ENCODE measurements around the gene DMAC1.

The DMAC1 gene

GRCh38 chr9:7794196-7794595 lies 5.4 kb downstream of the DMAC1 start:
- ATAC-seq (no peak), DNase-seq (no peak)
- H3K27ac Mint-ChIP-seq = no peak overlapping the region
- peaks cover 37% of the 10 kb centered on the region for H3K4me1 Mint-ChIP-seq
- H3K9me3 Mint-ChIP-seq = no peaks in the 10 kb centered on the region
- H3K36me3 Mint-ChIP-seq (ENCODE audit: low read depth) = peaks cover 44% of the 10 kb centered on the region
- H3K27me3 Mint-ChIP-seq = no peaks in the 10 kb centered on the region
- H3K4me3 Mint-ChIP-seq = no peak overlapping the region

- Mint-ChIP-seq H3K4me1 (peaks cover 20% of the 10 kb centered on the region), H3K4me3 (no peak overlapping the region), H3K27ac (no peak overlapping the region), H3K36me3 (ENCODE audit: low read depth) (peaks cover 32% of the 10 kb centered on the region), H3K9me3 (no peaks in the 10 kb centered on the region), H3K27me3 (no peaks in the 10 kb centered on the region)
- DNase-seq = no peak
- no peak for ATAC-seq
Observed at GRCh38 chr9:7791394-7791793, 8.2 kb downstream of the DMAC1 start.

GRCh38 chr9:7790819-7791182 lies 8.8 kb downstream of the DMAC1 start:
- Mint-ChIP-seq H3K36me3 (ENCODE audit: low read depth) (peaks cover 26% of the 10 kb centered on the region), H3K27me3 (no peaks in the 10 kb centered on the region), H3K4me1 (peaks cover 15% of the 10 kb centered on the region), H3K9me3 (no peaks in the 10 kb centered on the region), H3K27ac (no peak overlapping the region), H3K4me3 (no peak overlapping the region)
- no peak for DNase-seq
- ATAC-seq = no peak

- Mint-ChIP-seq H3K4me3 (no peak overlapping the region), H3K9me3 (no peaks in the 10 kb centered on the region), H3K27me3 (no peaks in the 10 kb centered on the region), H3K4me1 (peaks cover 13% of the 10 kb centered on the region), H3K36me3 (ENCODE audit: low read depth) (peaks cover 24% of the 10 kb centered on the region), H3K27ac (no peak overlapping the region)
- ATAC-seq = no peak
- DNase-seq = no peak
Observed at GRCh38 chr9:7790022-7790818, 9.4 kb downstream of the DMAC1 start.

GRCh38 chr9:7788772-7789171 lies 10.8 kb downstream of the DMAC1 start:
- H3K9me3 Mint-ChIP-seq = no peaks in the 10 kb centered on the region
- peaks cover 5% of the 10 kb centered on the region for H3K4me1 Mint-ChIP-seq
- H3K36me3 Mint-ChIP-seq (ENCODE audit: low read depth) = peaks cover 15% of the 10 kb centered on the region
- H3K27me3 Mint-ChIP-seq = no peaks in the 10 kb centered on the region
- no peak overlapping the region for H3K4me3 Mint-ChIP-seq
- no peak overlapping the region for H3K27ac Mint-ChIP-seq
- DNase-seq = no peak
- ATAC-seq = no peak

- no peak overlapping the region for H3K4me3 Mint-ChIP-seq
- H3K36me3 Mint-ChIP-seq (ENCODE audit: low read depth) = peaks cover 2% of the 10 kb centered on the region
- ATAC-seq (no peak), DNase-seq (no peak)
- H3K9me3 Mint-ChIP-seq = no peaks in the 10 kb centered on the region
- no peak overlapping the region for H3K27ac Mint-ChIP-seq
- H3K4me1 Mint-ChIP-seq = no peaks in the 10 kb centered on the region
- no peaks in the 10 kb centered on the region for H3K27me3 Mint-ChIP-seq
Observed at GRCh38 chr9:7785813-7786212, 13.8 kb downstream of the DMAC1 start.

GRCh38 chr9:7784472-7784871 lies 15.1 kb downstream of the DMAC1 start:
- Mint-ChIP-seq H3K4me3 (no peak overlapping the region), H3K27ac (no peak overlapping the region), H3K36me3 (ENCODE audit: low read depth) (no peaks in the 10 kb centered on the region), H3K27me3 (no peaks in the 10 kb centered on the region), H3K9me3 (no peaks in the 10 kb centered on the region), H3K4me1 (no peaks in the 10 kb centered on the region)
- no peak for DNase-seq
- ATAC-seq = no peak

- Mint-ChIP-seq H3K27ac (no peak overlapping the region), H3K4me1 (no peaks in the 10 kb centered on the region), H3K27me3 (no peaks in the 10 kb centered on the region), H3K36me3 (ENCODE audit: low read depth) (no peaks in the 10 kb centered on the region), H3K9me3 (no peaks in the 10 kb centered on the region), H3K4me3 (no peak overlapping the region)
- DNase-seq (no peak), ATAC-seq (no peak)
Observed at GRCh38 chr9:7783635-7784063, 15.9 kb downstream of the DMAC1 start.

GRCh38 chr9:7782400-7783120 lies 17.0 kb downstream of the DMAC1 start:
- Mint-ChIP-seq H3K27ac (no peak overlapping the region), H3K4me1 (no peaks in the 10 kb centered on the region), H3K36me3 (ENCODE audit: low read depth) (no peaks in the 10 kb centered on the region), H3K27me3 (no peaks in the 10 kb centered on the region), H3K4me3 (no peak overlapping the region), H3K9me3 (no peaks in the 10 kb centered on the region)
- no peak for DNase-seq
- ATAC-seq = no peak

- no peaks in the 10 kb centered on the region for H3K27me3 Mint-ChIP-seq
- ATAC-seq (no peak), DNase-seq (no peak)
- H3K4me1 Mint-ChIP-seq = no peaks in the 10 kb centered on the region
- no peaks in the 10 kb centered on the region for H3K36me3 Mint-ChIP-seq (ENCODE audit: low read depth)
- H3K4me3 Mint-ChIP-seq = no peak overlapping the region
- H3K27ac Mint-ChIP-seq = no peak overlapping the region
- H3K9me3 Mint-ChIP-seq = no peaks in the 10 kb centered on the region
Observed at GRCh38 chr9:7780261-7780988, 19.2 kb downstream of the DMAC1 start.

- H3K4me3 Mint-ChIP-seq = no peak overlapping the region
- no peaks in the 10 kb centered on the region for H3K9me3 Mint-ChIP-seq
Observed at GRCh38 chr9:7778851-7779600, 20.6 kb downstream of the DMAC1 start.

GRCh38 chr9:7777771-7778170 lies 21.8 kb downstream of the DMAC1 start:
- H3K9me3 Mint-ChIP-seq = no peaks in the 10 kb centered on the region
- no peak overlapping the region for H3K4me3 Mint-ChIP-seq
- no peaks in the 10 kb centered on the region for H3K4me1 Mint-ChIP-seq
- H3K27me3 Mint-ChIP-seq = no peaks in the 10 kb centered on the region
- no peaks in the 10 kb centered on the region for H3K36me3 Mint-ChIP-seq (ENCODE audit: low read depth)
- ATAC-seq = no peak
- DNase-seq = no peak
- no peak overlapping the region for H3K27ac Mint-ChIP-seq

More at GRCh38 chr9:7778851-7779600, 20.6 kb downstream of the DMAC1 start:
- Mint-ChIP-seq H3K4me1 (no peaks in the 10 kb centered on the region), H3K27me3 (no peaks in the 10 kb centered on the region), H3K27ac (no peak overlapping the region), H3K36me3 (ENCODE audit: low read depth) (no peaks in the 10 kb centered on the region)
- DNase-seq = no peak
- no peak for ATAC-seq

GRCh38 chr9:7770111-7770510 lies 29.5 kb downstream of the DMAC1 start:
- ATAC-seq (no peak), DNase-seq (no peak)
- Mint-ChIP-seq H3K4me3 (no peak overlapping the region), H3K9me3 (no peaks in the 10 kb centered on the region), H3K27me3 (peaks cover 6% of the 10 kb centered on the region), H3K4me1 (no peaks in the 10 kb centered on the region), H3K36me3 (ENCODE audit: low read depth) (no peaks in the 10 kb centered on the region), H3K27ac (no peak overlapping the region)

- Mint-ChIP-seq H3K9me3 (no peaks in the 10 kb centered on the region), H3K4me3 (no peak overlapping the region), H3K27ac (no peak overlapping the region), H3K4me1 (peaks cover under 1% of the 10 kb centered on the region), H3K36me3 (ENCODE audit: low read depth) (no peaks in the 10 kb centered on the region), H3K27me3 (no peaks in the 10 kb centered on the region)
- ATAC-seq = no peak
- no peak for DNase-seq
Observed at GRCh38 chr9:7762600-7762999, 37.0 kb downstream of the DMAC1 start.

All from activated naive CD8-positive, alpha-beta T cell treated with anti-CD3 and anti-CD28 coated beads, Interleukin-2, amount 50 U/mL, for 24 hours (primary cell).